Loucy (cell line): ENCODE data around the gene APPBP2.

Experiments
- H2AFZ ChIP-seq: fragments of 200-600 bp; sonication (generic); 2 replicates; pipeline ENCODE4 v1.6.0; 2016; ENCODE audit warnings: antibody characterized with exemption, mild to moderate bottlenecking, low read length, moderate library complexity
- H3F3A ChIP-seq: fragments of 200-600 bp; 2 replicates; pipeline ENCODE4 v1.6.0; 2016; ENCODE audit warnings: antibody characterized with exemption, low read depth, mild to moderate bottlenecking
- H3K27me3 ChIP-seq: fragments of 200-600 bp; sonication (generic); 2 replicates; pipeline ENCODE4 v1.6.1; 2014; ENCODE audit warnings: low read length, mild to moderate bottlenecking; ENCODE audit not compliant: insufficient read depth, poor library complexity, severe bottlenecking
- H3K36me3 ChIP-seq: fragments of 200-600 bp; sonication (generic); 2 replicates; pipeline ENCODE4 v1.6.1; 2016; ENCODE audit warnings: low read length; ENCODE audit not compliant: insufficient read depth
- H3K4me1 ChIP-seq: fragments of 200-600 bp; sonication (generic); 2 replicates; pipeline ENCODE4 v1.5.1; 2014; ENCODE audit warnings: low read length, mild to moderate bottlenecking; ENCODE audit not compliant: insufficient read depth, poor library complexity, severe bottlenecking
- H3K4me2 ChIP-seq: fragments of 200-600 bp; sonication (generic); 2 replicates; pipeline ENCODE4 v1.6.0; 2014; ENCODE audit warnings: antibody characterized with exemption, low read length, low read depth, mild to moderate bottlenecking; ENCODE audit not compliant: poor library complexity, severe bottlenecking
- H3K4me3 ChIP-seq: fragments of 200-600 bp; sonication (generic); 2 replicates; pipeline ENCODE4 v1.5.1; 2014; ENCODE audit warnings: low read length, mild to moderate bottlenecking, mixed read lengths; ENCODE audit not compliant: poor library complexity, severe bottlenecking
- H3K79me2 ChIP-seq: fragments of 200-600 bp; sonication (generic); 2 replicates; pipeline ENCODE4 v1.6.1; 2014; ENCODE audit warnings: low read length; ENCODE audit not compliant: insufficient read depth
- H3K9ac ChIP-seq: fragments of 200-600 bp; sonication (generic); 2 replicates; pipeline ENCODE4 v1.6.0; 2014; ENCODE audit warnings: mild to moderate bottlenecking, low read depth, low read length, moderate library complexity; ENCODE audit not compliant: poor library complexity, severe bottlenecking
- H3K9me2 ChIP-seq: fragments of 200-600 bp; sonication (generic); replicated peaks from 2 replicates; pipeline ENCODE4 v1.6.1; 2016; ENCODE audit warnings: low read depth, low read length, mixed read lengths
- H3K9me3 ChIP-seq: fragments of 200-600 bp; sonication (generic); 2 replicates; pipeline ENCODE4 v1.6.1; 2014; ENCODE audit warnings: mild to moderate bottlenecking, antibody characterized with exemption, low read length, low read depth; ENCODE audit not compliant: insufficient read depth
- H4K20me1 ChIP-seq: fragments of 200-600 bp; sonication (generic); 2 replicates; pipeline ENCODE4 v1.6.0; 2014; ENCODE audit warnings: antibody characterized with exemption, low read length, mild to moderate bottlenecking; ENCODE audit not compliant: insufficient read depth, poor library complexity, severe bottlenecking
- EZH2phosphoT487 ChIP-seq: fragments of 200-600 bp; IDR thresholded peaks from 2 replicates; pipeline ENCODE4 v1.6.1; 2018; ENCODE audit warnings: antibody characterized with exemption, mild to moderate bottlenecking, moderate library complexity, borderline replicate concordance
- TF ChIP-seq, protein P1 (sequence below): fragments of 200-600 bp; sonication (generic); conservative IDR thresholded peaks from 2 replicates; pipeline ENCODE4 v1.5.1; 2014; ENCODE audit warnings: mild to moderate bottlenecking, antibody characterized with exemption, low read length

APPBP2 gene

DNA sequence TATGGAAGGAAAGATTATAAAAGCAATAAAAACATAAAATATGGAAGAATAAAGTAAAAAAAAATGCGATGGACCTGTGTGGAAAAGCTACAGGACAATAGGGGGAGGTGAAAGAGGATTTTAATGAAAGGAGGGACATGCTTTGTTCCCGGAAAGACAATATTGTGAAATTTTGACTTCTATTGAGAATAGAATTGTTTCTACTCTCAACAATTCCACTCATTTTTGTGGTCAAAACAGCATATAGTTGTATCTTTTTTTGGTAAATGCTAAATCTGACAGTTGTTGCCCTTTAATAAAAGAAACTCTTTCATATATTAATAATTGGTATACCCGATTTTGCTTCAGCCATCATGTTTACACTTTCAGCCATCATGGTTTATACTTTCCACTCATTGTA is 22.9 kb upstream of the APPBP2 start:
- Histone ChIP-seq H3F3A (no peaks in the 10 kb centered on the region), H3K9me2 (no peaks in the 10 kb centered on the region), H3K9ac (no peak overlapping the region), H3K79me2 (no peaks in the 10 kb centered on the region), H3K4me1 (no peaks in the 10 kb centered on the region), H2AFZ (no peak overlapping the region), H3K36me3 (no peaks in the 10 kb centered on the region), H3K9me3 (no peaks in the 10 kb centered on the region), H3K4me3 (no peak overlapping the region), H3K4me2 (no peak overlapping the region), H3K27me3 (no peaks in the 10 kb centered on the region), H4K20me1 (no peaks in the 10 kb centered on the region)
- no peak for TF ChIP-seq EZH2phosphoT487
- TF ChIP-seq, protein P1, sequence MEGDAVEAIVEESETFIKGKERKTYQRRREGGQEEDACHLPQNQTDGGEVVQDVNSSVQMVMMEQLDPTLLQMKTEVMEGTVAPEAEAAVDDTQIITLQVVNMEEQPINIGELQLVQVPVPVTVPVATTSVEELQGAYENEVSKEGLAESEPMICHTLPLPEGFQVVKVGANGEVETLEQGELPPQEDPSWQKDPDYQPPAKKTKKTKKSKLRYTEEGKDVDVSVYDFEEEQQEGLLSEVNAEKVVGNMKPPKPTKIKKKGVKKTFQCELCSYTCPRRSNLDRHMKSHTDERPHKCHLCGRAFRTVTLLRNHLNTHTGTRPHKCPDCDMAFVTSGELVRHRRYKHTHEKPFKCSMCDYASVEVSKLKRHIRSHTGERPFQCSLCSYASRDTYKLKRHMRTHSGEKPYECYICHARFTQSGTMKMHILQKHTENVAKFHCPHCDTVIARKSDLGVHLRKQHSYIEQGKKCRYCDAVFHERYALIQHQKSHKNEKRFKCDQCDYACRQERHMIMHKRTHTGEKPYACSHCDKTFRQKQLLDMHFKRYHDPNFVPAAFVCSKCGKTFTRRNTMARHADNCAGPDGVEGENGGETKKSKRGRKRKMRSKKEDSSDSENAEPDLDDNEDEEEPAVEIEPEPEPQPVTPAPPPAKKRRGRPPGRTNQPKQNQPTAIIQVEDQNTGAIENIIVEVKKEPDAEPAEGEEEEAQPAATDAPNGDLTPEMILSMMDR, result no peak

DNA sequence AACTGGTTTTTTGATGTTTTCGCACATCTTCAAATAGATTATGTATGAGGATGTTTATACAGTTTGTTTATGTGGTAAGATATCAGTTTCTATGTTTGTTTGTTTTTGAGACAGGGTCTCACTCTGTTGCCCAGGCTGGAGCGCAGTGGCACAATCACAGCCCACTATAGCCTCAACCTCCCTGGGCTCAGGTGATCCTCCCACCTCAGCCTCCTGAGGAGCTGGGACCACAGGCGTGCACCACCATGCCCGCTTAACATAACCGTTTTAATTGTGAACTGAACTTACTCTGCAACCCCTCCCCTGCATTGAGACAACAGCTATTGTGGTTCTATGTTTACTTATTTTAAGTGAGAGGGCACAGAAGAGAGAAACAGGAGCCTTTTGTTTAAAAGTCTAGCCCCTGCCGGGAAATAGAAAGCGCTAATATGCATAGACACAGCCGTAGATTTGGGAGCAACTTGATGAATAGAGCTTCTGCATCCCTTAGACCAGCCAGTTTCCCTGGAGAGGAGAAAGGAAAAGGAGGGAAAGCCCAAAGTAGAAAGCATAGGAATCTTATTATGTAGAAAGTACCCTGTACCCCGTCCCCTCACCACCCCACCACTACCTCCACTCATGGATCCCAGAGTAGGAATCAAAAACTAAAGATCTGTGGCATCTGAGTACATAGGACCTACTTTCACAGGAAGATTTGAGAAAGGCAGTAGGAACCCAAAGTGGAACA is 19.6 kb upstream of the APPBP2 start:
- Histone ChIP-seq H3K9me2 (no peaks in the 10 kb centered on the region), H3K9ac (no peak overlapping the region), H3F3A (no peaks in the 10 kb centered on the region), H3K9me3 (no peaks in the 10 kb centered on the region), H3K4me3 (no peak overlapping the region), H3K4me1 (no peaks in the 10 kb centered on the region), H4K20me1 (no peaks in the 10 kb centered on the region), H3K36me3 (no peaks in the 10 kb centered on the region), H2AFZ (no peak overlapping the region), H3K79me2 (no peaks in the 10 kb centered on the region), H3K27me3 (no peaks in the 10 kb centered on the region), H3K4me2 (no peak overlapping the region)
- TF ChIP-seq EZH2phosphoT487, result no peak
- TF ChIP-seq, protein P1, result no peak

DNA sequence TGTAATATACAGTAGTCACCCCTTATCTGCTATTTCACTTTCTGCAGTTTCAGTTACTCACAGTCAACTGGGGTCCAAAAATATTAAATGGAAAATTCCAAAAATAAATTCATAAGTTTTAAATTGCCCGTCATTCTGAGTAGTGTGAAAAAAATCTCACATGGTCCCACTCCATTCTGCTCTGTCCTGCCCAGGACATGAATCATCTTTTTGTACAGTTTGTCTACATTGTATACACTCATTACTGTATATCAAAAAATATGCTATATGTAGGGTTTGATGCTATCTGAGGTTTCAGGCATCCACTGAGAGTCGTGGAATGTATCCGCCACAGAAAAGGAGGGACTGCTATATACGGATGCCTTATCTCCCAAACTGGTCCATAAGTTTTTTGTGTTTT is 16.0 kb upstream of the APPBP2 start:
- Histone ChIP-seq H3K4me3 (no peak overlapping the region), H3K27me3 (no peaks in the 10 kb centered on the region), H3K9me2 (no peaks in the 10 kb centered on the region), H3K9ac (no peak overlapping the region), H3K9me3 (no peaks in the 10 kb centered on the region), H3K4me2 (no peak overlapping the region), H3K79me2 (no peaks in the 10 kb centered on the region), H3K36me3 (no peaks in the 10 kb centered on the region), H2AFZ (no peak overlapping the region), H3K4me1 (no peaks in the 10 kb centered on the region), H4K20me1 (no peaks in the 10 kb centered on the region), H3F3A (no peaks in the 10 kb centered on the region)
- no peak for TF ChIP-seq EZH2phosphoT487
- TF ChIP-seq, protein P1, result no peak
